HG02943 (cell line): ENCODE measurements around the gene SMIM44.

ENCODE experiments used
- ATAC-seq: cut with Tn5 transposase; IDR thresholded peaks from one replicate; pipeline ENCODE4 v1.9.1; 2021; ENCODE audit warnings: mild to moderate bottlenecking, low read depth, moderate library complexity; ENCODE audit not compliant: unreplicated experiment

SMIM44 gene

DNA sequence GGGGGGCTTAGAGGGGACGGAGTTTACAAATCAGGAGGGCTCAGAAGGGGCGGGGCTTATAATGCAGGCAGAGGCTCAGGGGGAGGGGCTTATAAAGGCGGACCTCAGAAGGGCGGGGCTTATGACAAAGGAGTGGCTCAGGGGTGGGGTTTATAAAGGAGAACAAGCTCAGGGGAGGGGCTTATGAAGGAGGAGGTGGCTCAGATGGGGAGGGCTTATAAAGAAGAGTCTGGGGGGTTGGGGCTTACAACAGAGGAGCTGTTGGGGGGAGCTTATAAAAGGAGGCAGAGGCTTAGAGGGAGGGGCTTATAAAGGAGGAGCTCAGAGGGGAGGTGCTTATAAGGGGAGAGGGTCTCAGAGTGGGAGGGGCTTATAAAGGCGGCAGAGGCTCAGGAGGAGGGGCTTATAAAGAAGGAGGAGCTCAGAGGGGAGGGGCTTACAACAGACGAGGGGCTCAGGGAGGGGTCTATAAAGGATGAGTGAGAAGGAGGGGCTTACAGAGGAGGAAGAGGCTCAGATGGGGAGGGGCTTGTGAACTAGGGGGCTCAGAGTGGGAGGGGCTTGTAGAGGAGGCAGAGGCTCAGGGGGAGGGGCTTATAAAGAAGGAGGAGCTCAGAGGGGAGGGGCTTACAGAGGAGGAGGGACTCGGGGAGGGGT, 3.9 kb downstream of the SMIM44 start:
- no peak for ATAC-seq

DNA sequence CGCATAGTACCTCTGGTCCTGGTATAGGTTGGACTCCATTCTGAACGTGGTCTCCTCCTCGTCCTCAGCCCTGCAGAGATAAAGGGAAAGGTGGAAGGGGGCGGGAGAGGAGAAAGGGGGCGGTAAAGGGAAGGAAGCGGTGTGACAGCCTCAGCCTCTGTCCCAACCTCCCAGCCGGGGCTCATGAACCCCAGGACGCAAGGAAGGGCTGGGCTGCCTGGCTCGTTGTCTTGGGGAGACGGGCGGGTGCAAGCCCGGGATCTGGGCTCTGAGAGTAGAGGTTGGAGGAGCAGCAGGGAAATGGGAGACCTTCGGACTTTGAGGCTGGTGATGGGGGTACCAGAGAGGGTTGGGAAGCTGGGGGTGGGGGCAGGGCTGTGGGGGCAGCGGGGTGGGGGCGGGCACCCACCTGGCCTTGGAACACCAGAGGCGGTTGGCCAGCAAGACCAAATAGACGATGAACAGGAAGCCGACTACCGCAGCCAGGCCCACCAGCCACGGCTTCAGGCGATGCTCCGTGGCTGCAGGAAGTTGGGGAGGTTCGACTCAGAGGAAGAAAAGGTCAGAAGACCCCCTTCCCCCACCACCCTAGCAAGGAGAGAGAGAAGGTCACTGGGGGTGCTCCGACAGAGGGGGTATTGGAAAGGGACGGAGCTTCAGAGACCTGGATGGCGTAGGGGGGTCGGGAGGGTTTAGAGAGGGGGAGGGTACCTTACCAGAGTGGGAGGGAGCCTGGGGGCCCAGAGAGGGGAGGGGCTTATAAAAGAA, 4.6 kb downstream of the SMIM44 start:
- no peak for ATAC-seq

DNA sequence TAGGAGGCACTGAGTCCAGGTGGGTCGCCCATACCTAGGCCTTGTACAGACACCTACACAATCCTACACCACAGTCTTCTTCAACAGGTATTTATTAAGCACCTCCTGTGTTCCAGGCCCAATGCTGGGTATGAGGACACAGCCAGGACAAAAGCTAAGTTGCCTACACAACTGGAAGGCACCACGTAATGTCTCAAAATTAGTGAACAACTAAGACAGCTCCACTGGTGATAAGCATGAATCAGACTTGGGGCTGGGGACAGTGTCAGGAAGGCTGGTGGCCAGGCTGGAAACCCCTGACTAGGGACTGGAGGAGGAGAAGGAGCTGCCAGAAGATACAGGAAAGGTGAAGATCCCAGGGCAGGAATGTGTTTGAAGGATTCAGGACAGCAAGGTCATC, 5.3 kb downstream of the SMIM44 start:
- ATAC-seq = no peak

DNA sequence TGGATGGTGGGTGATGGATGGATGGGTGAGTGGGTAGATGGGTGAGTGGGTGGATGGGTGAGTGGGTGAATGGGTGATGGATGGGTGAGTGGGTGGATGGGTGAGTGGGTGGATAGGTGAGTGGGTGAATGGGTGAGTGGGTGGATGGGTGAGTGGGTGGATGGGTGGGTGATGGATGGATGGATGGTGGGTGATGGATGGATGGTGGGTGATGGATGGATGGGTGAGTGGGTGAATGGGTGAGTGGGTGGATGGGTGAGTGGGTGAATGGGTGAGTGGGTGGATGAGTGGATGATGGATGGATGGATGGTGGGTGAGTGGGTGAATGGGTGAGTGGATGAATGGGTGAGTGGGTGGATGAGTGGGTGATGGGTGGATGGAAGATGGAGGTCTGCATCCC, 5.7 kb downstream of the SMIM44 start:
- no peak for ATAC-seq

DNA sequence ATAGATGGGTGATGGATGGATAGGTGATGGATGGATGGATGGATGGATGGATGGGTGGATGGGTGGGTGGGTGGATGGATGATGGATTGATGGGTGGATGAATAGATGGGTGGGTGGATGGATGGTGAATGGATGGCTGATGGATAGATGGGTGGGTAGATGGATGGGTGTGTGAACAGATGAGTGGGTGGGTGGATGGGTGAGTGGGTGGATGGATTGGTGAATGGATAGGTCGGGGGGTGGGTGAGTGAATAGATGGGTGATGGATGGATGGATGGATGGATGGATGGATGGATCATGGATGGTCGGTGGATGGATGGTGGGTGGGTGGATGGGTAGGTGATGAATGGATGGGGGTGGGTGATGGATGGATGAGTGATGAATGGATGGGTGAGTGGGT, 6.4 kb downstream of the SMIM44 start:
- no peak for ATAC-seq

DNA sequence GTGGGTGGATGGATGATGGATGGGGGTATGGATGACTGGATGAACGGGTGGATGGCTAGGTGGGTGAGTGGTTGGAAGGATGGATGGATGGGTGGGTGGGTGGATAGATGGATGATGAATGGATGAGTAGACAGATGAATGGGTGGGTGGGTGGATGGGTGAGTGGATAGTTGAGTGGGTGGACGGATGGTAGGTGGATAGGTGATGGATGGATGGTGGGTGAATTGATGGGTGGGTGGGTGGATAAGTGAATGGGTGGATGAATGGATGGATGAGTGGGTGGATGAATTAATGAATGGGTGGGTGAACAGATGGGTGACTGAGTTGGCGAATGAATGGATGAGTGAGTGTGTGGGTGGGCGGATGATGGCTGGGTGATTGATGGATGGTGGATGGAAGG, 7.8 kb downstream of the SMIM44 start:
- no peak for ATAC-seq

DNA sequence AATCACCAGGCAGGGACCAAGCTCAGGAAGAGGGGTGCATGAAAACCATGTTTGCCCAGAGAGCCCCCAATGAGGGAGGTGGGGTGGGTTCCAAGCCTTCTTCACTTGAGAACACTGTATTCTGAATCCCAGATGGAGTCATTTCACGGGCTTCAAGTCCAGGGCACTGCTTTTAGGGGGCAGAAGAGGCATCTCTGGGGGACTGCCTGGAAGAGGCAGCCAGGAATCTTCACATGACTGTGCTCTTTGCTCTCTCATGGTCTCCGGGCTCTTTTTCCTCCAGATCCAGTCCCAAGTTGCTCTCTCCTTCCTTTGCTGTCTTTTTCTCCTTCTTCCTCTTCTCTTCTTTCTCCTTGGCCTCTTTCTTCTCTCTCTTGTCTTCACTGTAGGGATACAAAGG, 8.6 kb downstream of the SMIM44 start:
- ATAC-seq = no peak

DNA sequence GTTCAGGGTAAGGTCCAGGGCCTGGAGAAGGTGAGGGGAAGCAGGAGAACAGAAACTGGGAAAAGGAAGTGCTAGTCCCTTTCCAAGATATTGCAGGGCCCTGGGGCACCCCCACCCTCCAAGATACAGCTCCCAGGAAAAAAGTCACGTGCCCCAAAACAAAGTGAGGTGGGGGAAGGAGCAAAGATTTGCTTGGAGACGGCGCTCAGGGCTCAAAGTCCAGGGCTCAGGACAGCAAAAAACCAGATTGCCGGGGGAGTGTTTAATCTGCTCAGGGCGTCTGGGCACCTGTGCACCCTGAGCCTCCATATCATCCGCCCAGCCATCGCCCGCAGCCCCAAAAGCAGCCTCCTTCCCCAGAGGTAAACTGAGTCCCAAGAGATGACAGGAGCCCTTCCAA, 9.2 kb downstream of the SMIM44 start:
- no peak for ATAC-seq

DNA sequence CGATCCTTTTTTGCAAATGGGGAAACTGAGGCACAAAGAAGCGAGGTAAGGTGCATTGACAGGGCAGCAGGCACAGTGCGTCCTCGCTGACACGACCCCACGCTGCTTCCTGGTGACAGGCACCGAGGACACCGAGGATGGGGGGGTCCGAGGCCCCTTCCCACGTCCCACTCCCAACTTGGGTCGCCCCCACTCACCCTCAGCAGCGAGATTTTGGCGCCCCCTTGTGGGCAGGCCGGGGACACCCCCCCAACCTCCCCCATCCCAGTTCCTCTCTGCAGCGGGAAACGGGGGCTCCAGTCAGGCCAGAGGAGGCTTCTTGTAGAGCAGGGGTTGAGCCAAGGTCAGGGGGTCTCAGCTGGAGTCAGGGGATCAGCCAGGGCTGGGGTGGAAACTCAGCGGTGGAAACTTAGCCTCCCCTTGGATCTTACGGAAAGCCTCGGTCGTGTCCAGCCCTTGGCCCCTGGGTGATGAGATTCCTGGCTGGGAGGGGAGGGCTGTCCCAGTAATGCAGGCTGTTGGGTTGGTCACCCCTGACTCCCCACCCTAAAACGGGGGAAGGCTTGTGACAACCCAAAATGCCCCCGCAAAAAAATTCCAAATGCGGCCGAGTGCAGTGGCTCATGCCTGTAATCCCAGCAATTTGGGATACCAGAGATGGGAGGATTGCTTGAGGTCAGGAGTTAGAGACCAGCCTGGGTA, 11.1 kb downstream of the SMIM44 start:
- ATAC-seq = no peak

DNA sequence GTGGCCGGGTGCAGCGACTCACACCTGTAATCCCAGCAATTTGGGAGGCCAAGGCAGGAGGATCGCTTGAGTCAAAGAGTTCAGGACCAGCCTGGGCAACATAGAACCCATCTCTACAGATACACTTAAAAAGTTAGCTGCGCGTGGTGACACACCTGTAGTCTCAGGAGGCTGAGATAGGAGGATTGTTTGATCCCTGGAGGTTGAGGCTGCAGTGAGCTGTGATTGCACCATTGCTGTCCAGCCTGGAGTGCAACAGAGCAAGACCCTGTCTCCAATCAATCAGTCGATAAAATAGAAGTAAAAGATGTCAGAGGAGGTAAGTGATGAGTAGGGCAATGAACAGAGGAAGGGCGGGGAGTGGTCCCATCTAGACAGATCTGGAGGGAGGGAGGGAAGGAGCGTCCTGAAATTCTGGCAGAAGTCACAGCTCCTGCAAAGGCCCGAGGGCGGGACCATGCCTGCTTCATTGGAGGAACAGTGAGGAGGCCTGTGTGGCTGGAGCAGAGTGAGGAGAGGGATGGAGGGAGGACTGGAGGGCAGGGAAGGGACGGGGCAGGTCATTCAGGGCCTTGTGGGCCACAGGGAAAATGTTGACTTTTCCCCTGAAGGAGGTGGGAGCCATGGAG, 12.6 kb downstream of the SMIM44 start:
- ATAC-seq = no peak

DNA sequence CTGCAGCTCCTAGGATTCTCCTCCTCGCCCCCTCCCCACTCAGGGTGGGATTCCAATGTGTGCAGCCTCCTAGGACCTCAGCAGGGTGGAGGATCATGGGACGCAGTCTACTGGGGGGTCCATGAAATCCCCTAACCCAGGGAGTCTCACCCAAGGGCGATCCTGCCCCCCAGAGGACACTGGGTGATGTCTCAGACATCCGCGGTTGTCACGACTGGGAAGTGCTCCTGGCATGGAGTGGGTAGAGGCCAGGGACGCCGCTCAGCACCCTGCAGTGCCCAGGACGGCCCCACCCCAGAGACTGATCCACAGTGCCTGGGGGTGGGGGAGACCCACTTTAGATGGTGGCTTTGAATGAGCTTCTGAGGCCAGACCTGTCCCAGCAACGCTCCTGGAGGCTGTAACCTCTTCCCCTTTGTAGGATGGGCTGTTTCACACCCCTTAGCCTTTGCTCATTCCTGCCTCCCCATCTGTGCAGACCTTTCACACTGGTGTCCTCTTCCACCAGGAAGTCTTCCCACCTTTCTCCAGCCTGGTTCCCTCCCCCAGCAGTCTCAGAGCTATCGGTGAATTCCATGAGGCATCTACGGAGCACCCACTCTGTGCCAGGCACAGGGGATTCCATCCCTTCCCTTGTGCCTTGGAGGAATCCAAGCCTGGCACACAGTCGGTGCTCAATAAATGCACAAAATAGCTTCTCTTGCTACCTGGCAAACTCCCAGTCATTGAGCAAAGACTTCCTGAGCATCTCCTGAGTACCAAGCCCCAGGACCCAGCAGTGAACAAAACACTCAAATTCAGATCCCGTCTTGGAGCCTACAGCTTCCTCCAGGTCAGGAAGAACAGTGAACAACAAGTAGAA, 13.4 kb downstream of the SMIM44 start:
- no peak for ATAC-seq

DNA sequence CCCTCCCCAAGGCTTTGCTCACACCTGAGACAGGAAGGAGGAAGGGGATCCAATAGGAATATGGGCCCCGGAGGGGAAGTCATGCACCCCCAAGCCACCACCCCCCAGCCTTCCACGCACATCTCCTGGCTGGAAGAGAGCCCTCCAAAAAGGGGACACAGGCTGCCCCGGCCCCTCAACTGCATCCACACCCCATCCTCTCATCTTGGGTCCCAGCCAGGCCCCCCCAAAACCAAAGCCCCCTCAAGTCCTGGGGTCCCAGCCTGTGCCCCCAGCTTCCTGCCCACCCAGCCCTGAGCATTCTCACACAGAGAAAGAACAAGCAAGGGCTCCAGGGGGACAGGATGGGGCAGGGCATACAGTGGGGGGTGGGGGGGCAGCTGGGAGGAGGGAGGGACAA, 15.0 kb downstream of the SMIM44 start:
- no peak for ATAC-seq

DNA sequence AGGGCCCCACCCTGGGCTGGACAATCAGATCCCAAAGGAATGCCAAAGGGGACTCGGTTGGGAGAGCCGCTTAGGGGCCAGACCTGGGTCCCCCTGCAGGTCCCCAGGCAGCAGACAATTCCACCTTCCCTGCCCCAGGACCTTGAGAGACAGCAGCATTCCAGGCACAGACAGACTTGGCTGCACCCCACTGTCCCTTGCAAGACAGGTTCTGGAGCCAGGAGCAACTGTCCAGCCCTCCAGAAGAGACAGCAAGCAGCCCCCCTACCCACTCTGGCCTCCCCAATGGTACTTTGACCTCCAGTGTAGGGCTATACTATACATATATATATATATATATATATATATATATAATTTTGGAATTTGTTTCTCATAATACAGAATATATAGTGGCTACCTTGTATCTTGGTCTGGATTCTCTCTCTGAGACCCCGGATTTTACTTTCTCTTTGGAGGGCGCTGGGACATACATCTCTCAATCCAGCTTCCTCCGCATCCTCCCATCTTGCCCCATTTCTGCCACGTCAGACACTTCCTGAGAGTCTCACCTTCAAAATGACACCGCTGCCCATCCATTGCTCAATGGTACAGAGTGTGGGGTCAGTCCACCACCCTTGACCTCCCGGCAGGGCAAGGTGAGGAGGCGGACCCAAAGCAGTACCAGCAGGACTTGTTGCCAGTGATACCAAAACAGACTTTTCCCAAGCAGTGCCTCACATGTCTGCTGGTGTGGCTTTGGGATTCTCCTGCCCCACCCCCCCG, 15.6 kb downstream of the SMIM44 start:
- no peak for ATAC-seq

DNA sequence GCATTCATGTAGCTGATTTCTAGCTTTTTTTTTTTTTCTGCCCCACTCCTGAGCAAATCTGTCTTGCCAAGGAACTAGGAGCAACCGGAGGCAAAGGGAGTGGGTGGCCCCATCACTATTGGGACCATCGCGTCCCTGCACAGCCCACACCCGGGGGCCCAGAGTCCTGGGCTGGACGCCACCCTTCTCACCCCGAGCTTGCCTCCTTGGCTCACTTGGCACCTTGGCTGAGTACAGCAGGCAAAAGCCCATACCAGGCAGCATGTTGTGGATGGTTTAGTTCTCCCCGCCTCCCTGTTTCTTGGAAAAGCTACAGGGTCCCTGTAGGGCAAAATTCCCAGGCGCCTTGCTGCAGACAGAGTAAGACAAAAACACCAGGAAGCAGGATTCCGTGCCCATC, 16.6 kb downstream of the SMIM44 start:
- ATAC-seq = no peak

DNA sequence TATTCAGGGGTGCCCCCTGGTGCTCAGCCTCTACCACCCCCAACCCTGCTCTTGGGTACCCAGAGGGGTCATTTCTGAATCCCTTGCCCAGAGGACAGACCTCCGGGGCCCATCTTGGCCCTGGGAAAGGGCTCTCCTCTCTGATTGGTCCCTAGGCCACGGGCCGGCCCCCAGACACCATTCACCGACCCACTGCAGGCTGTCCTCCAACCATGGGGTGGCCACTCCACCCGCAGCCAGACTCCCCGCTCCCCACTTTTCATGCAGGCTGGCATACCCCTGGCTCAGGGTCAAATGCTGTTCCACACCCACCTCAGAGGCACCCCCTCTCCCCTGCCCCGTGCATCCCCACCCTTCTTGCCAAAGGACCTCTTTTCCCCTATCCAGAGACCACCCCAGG, 17.7 kb downstream of the SMIM44 start:
- no peak for ATAC-seq

DNA sequence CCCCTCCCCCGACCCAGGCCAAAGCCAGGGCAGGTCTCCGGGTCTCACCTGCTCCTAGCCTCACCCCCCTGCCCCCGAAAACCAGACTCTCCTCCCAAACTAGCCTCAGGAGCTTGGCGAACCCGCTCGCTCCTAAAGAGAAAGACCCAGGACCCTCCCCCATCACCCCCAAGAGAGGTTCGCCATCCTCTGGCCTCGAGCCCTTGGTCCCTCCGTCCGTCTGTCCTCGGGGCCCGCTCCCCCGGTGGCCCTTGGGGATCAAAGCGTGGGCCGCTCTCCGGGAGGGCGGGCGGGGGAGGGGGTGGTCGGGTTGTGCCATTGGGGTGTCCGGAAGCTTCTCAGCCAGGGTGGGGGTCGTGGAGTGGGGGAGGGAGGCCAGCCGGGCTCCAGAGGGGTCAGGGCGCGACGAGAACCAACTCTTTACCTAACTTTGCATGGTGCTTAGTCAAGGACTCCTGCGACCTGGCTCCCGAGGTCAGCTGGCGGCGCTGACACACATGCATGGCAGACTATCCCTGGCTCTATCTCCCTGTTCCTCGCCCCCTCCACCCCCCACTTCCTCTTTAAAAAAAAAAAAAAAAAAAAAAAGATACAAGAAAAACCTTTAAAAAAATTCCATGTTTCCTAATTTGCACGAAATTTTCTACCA, 18.5 kb downstream of the SMIM44 start:
- ATAC-seq = no peak

DNA sequence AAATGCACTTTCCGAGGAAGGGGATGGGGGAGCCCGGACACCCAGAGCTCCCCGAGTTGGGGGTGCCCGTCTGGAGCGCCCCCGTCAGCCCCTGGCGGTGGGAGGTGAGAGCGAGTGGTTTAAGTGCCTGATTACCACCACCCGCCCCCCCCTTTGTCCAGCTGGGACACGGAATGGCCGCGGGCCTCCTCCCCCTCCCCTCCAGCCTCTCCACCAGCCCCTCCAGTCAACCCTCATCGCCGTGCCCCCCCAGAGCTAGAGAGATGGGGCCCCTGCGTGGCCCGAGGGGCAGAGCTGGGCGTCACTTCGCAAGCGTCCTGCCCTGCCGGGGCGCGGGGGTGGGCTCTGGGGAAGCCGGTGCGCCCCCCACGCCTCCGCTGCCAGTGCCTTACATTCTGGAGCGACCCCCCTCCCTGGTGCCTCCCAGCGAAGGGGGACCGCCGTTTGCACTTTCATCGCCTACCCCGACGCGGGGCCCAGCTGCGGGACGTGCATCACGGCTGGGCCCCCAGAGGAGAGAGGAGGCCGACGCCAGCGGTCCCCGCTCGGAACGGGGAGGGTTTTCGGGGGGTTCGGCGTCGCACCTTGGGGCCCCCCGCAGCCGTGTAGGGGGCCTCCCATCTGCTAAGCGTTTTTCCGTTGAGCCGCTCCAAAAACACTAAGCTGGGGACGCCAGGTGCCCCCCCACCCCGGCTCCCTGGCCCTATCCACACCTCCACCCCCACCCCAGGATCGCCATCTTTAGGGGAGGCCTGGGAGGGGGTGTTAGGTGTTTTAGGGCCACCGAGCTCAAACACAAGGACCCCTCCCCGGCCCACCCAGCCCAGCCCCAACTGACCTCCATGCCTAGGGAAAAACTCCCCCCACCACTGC, 19.3 kb downstream of the SMIM44 start:
- ATAC-seq = no peak

DNA sequence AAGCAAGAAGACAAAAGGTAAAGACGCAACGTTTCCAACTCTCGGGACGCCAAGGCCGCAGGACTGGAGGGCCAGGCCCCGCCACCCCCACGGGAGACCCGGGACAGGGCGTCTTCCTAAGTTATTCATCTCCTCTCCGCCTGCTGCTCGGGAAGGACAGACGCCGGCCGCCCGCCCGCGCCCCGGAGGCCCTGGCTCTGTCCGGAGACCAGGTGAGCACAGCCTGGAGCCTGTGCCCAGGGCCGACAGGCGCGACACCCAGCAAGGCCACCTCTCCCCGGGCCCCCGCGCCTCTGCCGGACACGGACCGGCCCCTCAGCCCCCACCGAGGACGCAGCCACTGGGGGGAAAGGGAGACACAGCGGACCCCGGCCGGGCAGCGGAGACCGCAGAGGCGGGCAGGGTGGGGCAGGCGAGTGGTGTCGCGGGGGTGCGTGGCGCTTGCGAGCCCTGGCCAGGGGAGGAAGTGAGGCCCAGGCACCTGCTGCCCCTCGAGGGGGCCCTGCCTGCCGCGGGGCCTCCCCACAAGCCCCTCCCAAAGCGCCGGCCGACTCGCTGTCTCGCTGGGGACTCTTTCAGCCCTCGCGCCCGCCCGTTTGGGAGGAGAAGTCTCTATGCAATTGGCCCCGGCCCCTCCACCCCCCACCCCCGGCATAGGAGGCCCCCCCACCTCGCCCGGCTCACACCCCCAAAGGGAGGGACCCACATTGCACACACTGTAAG, 20.1 kb downstream of the SMIM44 start:
- ATAC-seq = no peak
